WERI-Rb-1 (cell line): ENCODE data around the gene AP5S1.
"Not testable (repeated sequence)": the region's sequence is repeated elsewhere in the genome, so short reads cannot be mapped to it uniquely, and the experiment has no call there.

ENCODE experiments used
- DNase-seq: peaks from one replicate; pipeline ENCODE4 v3.0.0-alpha.2; 2020
- H3K27ac ChIP-seq: fragments of 250-450 bp; sonication (Bioruptor Pico); 2 replicates; pipeline ENCODE4 v1.5.1; 2020; ENCODE audit warnings: mild to moderate bottlenecking, moderate library complexity
- H3K27me3 ChIP-seq: fragments of 250-450 bp; sonication (Bioruptor Pico); 2 replicates; pipeline ENCODE4 v1.5.1; 2021; ENCODE audit warnings: mild to moderate bottlenecking, low read depth, moderate library complexity; ENCODE audit not compliant: insufficient read depth, severe bottlenecking
- H3K36me3 ChIP-seq: fragments of 250-450 bp; sonication (Bioruptor Pico); 2 replicates; pipeline ENCODE4 v1.5.1; 2020; ENCODE audit warnings: mild to moderate bottlenecking, moderate library complexity
- H3K4me3 ChIP-seq: 2 replicates; pipeline ENCODE4 v1.5.1; 2011; ENCODE audit warnings: low read depth, mild to moderate bottlenecking, control low read depth, low read length
- H3K9me3 ChIP-seq: fragments of 250-450 bp; sonication (Bioruptor Pico); 2 replicates; pipeline ENCODE4 v1.5.1; 2021; ENCODE audit warnings: mild to moderate bottlenecking, moderate library complexity; ENCODE audit not compliant: severe bottlenecking
- TF ChIP-seq, protein P1 (sequence below): IDR thresholded peaks from 2 replicates; pipeline ENCODE4 v1.5.1; 2011; ENCODE audit warnings: low read depth, mild to moderate bottlenecking, control low read depth, inconsistent platforms, low read length

Gene AP5S1

DNA sequence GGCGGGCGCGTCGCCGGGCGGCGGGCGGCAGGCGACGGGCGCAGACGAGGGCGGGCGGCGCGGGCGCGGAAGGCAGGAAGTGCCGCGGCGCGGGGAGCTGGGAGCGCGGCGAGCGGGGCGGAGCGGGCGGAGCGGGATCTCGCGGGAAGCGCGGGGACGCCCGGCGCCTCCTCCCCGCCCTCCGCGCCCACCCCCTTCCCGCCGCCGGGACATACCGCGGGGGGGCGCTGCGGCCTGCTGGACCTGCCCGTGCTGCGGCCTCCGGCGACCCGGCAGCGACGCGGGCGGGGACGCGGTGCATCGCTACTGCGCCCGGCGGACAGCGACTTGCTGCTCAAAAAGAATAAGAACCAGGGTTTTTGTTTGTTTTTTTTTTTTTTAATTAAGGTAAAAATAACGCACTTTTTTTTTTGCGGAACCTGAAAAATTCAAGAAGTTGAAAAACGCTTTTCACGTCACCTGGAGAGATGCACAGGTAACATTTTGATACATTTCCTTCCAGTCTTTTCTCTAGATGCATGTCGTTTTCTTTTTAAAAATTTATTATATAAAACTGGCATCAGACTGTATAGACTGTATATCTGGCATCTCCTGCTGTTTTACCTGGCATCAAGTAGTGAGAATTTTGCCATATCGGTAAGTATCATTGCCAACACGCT, 33.6 kb upstream of the AP5S1 start, which contains the start of gene CENPB:
CENPB (minus strand) TSS at position 76 of the 659 bp plus-strand sequence. CDS start 257 bp downstream, outside the sequence.
- DNase-seq, result peak; percentile 83
- Histone ChIP-seq H3K36me3 (peaks cover 14% of the 10 kb centered on the region), H3K27me3 (no peaks in the 10 kb centered on the region), H3K27ac (peak within 1 kb of the TSS; percentile 78), H3K9me3 (no peaks in the 10 kb centered on the region), H3K4me3 (peak within 1 kb of the TSS; percentile 67)
- TF ChIP-seq, protein P1, sequence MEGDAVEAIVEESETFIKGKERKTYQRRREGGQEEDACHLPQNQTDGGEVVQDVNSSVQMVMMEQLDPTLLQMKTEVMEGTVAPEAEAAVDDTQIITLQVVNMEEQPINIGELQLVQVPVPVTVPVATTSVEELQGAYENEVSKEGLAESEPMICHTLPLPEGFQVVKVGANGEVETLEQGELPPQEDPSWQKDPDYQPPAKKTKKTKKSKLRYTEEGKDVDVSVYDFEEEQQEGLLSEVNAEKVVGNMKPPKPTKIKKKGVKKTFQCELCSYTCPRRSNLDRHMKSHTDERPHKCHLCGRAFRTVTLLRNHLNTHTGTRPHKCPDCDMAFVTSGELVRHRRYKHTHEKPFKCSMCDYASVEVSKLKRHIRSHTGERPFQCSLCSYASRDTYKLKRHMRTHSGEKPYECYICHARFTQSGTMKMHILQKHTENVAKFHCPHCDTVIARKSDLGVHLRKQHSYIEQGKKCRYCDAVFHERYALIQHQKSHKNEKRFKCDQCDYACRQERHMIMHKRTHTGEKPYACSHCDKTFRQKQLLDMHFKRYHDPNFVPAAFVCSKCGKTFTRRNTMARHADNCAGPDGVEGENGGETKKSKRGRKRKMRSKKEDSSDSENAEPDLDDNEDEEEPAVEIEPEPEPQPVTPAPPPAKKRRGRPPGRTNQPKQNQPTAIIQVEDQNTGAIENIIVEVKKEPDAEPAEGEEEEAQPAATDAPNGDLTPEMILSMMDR, result peak; percentile 68

GRCh38 chr20:3787324-3788014, 32.9 kb upstream of the AP5S1 start:
- Histone ChIP-seq H3K27ac (peak overlapping the region; percentile 9), H3K36me3 (peaks cover 14% of the 10 kb centered on the region), H3K4me3 (peak overlapping the region; percentile 67), H3K27me3 (no peaks in the 10 kb centered on the region), H3K9me3 (no peaks in the 10 kb centered on the region)
- TF ChIP-seq, protein P1, result no peak
- DNase-seq, result no peak

- Histone ChIP-seq H3K36me3 (peaks cover 14% of the 10 kb centered on the region), H3K4me3 (no peak overlapping the region), H3K27ac (no peak overlapping the region), H3K27me3 (no peaks in the 10 kb centered on the region), H3K9me3 (no peaks in the 10 kb centered on the region)
- TF ChIP-seq, protein P1, result no peak
- DNase-seq, result no peak
These were observed 31.6 kb upstream of the AP5S1 start for GRCh38 chr20:3788685-3789155.

- not testable (repeated sequence) for H3K27ac ChIP-seq, H3K4me3 ChIP-seq, H3K27me3 ChIP-seq, H3K9me3 ChIP-seq, DNase-seq
- H3K36me3 ChIP-seq, result peaks cover 14% of the 10 kb centered on the region
These were observed 31.1 kb upstream of the AP5S1 start for GRCh38 chr20:3789201-3789600.

- H3K36me3 ChIP-seq, result peaks cover 12% of the 10 kb centered on the region
- DNase-seq, H3K9me3 ChIP-seq: not testable (repeated sequence)
These were observed 26.2 kb upstream of the AP5S1 start for GRCh38 chr20:3794168-3794567.

GRCh38 chr20:3794701-3795420, 25.5 kb upstream of the AP5S1 start:
- no peak overlapping the region for H3K27ac ChIP-seq
- H3K36me3 ChIP-seq, result peaks cover 12% of the 10 kb centered on the region
- no peaks in the 10 kb centered on the region for H3K27me3 ChIP-seq
- DNase-seq, result no peak
- no peaks in the 10 kb centered on the region for H3K9me3 ChIP-seq
- peak overlapping the region; percentile 82; the same call in 1 of the 2 replicates for H3K4me3 ChIP-seq
- TF ChIP-seq, protein P1, result no peak

More at GRCh38 chr20:3794168-3794567, 26.2 kb upstream of the AP5S1 start:
- H3K27me3 ChIP-seq, H3K27ac ChIP-seq, H3K4me3 ChIP-seq: not testable (repeated sequence)
